Mesenteric fat pad (tissue), 1 donor: ENCODE measurements around the gene R3HDM4. TPM values are rescaled to one million over a fixed set of nuclear protein-coding genes. Genes with fewer than 3 reads are reported as not detected.
A peak's percentile ranks its signal among the peaks of the same experiment; 100 is the strongest.
"Not testable (repeated sequence)": the region's sequence is repeated elsewhere in the genome, so short reads cannot be mapped to it uniquely, and the experiment has no call there.

Experiments
- DNase-seq: peaks from one replicate; pipeline ENCODE4 v3.0.0-alpha.2; 2020; ENCODE audit warnings: low spot score
- total RNA-seq: library from RNA; stranded (reverse); fragmentation: NEBNext Ultra II Directional; extraction: Animal tissue kit (Norgen Biotek cat#: 25700); gene quantifications from one replicate; pipeline ENCODE4 v1.2.1, GENCODE V29; 2021
- donor health status: DM: yes; HTN: yes; CAD: no.

R3HDM4 gene
- total RNA-seq, 1 donor from 2014 or later, result 48.2 TPM

DNA sequence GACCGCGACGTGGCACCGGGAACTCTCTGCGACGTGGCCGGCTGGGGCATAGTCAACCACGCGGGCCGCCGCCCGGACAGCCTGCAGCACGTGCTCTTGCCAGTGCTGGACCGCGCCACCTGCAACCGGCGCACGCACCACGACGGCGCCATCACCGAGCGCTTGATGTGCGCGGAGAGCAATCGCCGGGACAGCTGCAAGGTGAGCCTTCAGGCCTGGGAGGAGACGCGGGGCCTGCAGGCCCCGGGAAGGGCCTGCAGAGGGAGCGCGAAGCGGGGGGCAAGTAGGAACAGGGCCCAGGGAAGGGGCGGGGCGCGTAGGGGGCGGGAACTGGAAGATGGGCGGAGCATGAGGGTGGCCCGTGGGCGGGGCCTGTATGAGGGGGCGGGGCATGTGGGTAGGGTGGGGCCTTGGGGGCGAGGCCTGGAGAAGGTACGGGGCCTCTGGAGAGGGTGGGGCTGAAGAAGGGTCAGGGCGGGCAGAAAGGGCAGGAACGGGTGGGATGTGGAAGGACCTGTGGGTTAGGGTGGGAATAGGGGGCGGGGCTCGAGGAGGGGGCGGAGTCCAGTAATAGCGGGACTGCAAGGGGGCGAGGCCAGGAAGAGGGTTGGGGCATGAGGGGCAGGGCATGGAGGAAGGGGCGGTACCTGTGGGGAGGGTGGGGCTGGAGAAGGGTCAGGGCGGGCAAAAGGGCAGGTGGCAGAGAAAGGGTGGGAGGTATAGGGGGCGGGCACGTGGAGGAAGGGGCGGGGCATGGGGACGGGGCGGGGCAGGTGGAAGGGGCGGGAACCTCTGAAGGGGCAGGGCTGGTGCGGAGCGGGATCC, 51.1 kb downstream of the R3HDM4 start:
- DNase-seq, result no peak

DNA sequence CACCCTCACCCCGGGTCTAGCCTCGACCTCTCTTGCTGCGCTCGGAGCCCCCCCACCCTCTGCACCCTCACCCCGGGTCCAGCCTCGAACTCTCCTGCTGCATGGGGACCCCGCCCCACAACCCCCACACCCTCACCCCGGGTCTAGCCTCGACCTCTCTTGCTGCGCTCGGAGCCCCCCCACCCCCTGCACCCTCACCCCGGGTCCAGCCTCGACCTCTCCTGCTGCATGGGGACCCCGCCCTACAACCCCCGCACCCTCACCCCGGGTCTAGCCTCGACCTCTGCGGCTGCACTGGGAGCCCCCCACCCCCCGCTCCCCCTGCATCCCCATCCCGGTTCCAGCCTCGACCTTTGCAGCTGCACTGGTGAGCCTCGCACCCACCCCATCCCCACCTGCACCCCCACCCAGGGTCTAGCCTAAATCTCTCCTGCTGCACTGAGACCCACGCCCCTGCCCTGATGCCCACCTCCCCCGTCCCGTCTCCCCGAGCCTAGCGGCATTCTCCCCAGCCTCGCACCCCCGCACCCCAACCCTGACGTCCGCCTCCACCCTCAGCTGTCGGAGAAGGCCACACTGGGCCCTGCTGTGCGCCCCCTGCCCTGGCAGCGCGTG, 51.8 kb downstream of the R3HDM4 start:
- no peak for DNase-seq

DNA sequence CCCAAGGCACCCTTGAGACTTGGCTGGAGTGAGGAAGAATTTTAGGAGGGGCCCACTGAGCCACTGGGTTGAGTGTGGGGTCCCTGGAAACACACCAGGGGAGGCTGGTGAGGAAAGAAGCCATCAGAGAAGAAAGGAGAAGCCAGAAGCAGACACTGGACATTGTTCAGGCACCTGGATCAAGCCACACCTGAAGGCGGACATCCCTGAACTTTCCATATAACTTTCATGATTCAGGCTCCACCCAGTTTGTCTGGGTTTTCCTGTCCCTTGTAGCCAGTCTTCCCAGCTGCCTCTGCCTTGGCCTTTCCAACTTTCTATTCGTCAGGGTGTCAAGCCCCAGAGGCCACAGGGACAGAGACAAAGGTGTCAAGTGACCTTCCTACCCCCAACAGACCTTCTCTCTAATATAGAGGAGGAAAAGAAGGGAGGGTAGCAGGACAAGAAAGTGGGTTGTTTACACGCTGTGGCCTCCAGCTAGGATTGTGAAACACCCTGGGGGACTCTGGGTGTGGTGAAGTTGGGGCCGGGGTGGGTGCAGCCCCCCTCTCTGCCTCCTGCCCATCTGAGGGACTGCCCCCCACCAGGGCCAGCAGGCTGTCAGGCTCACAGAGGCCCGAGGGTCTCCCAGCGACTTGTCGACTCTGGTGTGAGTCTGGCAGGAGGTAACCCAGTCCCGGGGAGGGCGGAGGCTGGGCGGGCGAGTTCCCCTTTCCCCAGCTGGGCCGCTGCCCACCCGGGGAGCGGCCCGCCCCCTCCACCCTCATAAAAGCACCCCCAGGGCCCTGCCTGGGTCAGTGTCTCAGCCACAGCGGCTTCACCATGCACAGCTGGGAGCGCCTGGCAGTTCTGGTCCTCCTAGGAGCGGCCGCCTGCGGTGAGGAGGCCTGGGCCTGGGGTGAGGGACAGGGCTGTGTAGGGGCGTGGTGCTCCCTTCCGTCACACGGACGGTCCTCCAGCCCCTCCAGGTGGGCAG, 53.9 kb downstream of the R3HDM4 start, which contains the start of gene CFD:
Gene CFD (plus strand): TSS at position 797 of the 976 bp plus-strand sequence. CDS start 26 bp downstream, at position 823.
- DNase-seq, result no peak

DNA sequence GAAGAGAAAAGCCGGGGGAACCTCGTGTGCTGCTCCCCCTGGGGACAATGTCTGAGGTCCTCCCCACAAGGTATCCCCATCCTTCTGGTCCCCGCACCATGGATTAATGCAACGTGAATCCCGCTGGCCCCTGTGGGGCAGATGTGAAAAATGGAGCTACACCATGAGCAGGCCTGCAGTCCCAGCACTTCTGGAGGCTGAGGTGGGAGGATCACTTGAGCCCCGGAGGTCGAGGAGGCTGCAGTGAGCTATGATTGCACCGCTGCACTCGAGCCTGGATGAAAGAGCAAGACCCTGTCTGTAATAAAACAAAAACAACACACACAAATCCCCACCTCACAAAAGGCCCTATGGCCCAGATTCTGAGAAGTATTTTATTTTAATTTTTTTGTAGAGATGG, 54.7 kb downstream of the R3HDM4 start:
- no peak for DNase-seq

DNA sequence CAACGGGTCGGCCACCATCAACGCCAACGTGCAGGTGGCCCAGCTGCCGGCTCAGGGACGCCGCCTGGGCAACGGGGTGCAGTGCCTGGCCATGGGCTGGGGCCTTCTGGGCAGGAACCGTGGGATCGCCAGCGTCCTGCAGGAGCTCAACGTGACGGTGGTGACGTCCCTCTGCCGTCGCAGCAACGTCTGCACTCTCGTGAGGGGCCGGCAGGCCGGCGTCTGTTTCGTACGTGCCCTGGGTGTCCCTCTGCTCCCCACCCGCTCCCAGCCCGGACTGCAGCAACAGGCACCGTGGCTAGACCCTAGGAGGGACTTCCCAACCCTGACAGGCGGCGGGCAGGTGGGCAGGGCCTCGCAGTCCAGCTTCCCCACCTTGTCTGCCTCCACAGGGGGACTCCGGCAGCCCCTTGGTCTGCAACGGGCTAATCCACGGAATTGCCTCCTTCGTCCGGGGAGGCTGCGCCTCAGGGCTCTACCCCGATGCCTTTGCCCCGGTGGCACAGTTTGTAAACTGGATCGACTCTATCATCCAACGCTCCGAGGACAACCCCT, 57.4 kb downstream of the R3HDM4 start:
- DNase-seq, result no peak

DNA sequence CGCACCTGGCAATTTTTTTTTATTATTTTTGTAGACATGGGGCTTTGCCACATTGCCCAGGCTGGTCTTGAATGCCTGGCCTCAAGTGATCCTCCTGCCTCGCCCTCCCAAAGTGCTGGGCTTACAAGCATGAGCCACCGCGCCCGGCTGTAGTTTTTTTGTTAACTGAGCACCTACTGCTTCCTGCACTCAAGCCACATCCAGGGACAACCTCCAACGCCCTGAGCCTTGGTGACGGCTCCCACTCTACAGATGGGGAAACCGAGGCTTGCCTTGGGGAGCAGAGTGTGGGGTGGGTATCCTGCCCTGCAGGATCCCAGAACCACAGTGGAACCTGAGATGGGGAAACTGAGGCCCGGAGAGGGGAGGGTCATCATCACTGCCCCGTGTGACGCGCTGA, 57.9 kb downstream of the R3HDM4 start:
- no peak for DNase-seq

DNA sequence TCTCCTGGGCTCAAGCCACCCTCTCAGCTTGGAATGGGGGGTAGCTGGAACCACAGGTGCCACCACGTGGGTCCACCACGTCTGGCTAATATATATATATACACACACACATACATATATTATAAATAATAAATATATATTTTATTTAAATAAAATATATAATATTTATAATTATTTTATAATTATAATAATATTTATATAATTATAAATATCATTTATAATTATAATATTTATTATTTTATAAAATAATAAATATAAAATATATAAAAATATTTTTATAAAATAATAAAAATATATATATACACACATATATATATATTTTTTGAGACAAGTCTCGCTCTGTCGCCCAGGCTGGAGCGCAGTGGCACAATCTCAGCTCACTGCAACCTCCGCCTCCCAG, 58.5 kb downstream of the R3HDM4 start:
- DNase-seq, result no peak

DNA sequence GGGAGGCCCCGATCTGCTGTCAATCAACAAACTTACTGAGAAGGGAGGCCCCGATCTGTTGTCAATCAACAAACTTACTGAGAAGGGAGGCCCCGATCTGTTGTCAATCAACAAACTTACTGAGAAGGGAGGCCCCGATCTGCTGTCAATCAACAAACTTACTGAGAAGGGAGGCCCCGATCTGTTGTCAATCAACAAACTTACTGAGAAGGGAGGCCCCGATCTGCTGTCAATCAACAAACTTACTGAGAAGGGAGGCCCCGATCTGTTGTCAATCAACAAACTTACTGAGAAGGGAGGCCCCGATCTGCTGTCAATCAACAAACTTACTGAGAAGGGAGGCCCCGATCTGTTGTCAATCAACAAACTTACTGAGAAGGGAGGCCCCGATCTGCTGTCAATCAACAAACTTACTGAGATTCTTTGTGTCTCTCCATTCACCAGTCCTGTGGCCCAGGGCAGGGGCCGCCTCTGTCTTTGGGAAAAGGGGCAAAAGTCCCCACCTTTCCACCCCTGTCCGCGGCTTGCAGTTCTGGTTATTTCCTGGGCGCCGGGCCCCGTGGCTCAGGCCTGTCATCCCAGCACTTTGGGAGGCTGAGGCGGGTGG, 59.3 kb downstream of the R3HDM4 start:
- DNase-seq, result not testable (repeated sequence)

DNA sequence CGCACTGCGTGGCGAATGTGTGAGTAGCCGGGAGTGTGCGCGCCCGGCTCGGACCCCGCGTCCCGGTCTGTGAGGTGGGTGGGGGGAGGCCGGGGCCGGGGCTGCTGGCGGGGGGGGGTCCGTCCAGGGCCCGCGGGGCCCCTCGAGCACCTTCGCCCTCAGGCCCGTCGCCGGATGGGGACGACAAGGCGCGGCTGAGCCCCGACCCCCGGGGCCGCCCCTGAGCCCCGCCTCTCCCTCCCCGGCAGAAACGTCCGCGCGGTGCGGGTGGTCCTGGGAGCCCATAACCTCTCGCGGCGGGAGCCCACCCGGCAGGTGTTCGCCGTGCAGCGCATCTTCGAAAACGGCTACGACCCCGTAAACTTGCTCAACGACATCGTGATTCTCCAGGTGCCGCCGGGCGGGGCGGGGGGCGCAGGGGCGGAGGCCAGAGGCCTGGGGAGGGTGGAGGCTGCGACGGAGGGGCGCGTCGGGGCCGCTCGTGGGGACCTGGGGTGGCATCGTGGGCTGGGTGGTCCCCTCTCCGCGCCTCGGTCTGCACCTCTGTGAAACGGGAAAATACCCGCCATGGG, 59.9 kb downstream of the R3HDM4 start:
- no peak for DNase-seq

DNA sequence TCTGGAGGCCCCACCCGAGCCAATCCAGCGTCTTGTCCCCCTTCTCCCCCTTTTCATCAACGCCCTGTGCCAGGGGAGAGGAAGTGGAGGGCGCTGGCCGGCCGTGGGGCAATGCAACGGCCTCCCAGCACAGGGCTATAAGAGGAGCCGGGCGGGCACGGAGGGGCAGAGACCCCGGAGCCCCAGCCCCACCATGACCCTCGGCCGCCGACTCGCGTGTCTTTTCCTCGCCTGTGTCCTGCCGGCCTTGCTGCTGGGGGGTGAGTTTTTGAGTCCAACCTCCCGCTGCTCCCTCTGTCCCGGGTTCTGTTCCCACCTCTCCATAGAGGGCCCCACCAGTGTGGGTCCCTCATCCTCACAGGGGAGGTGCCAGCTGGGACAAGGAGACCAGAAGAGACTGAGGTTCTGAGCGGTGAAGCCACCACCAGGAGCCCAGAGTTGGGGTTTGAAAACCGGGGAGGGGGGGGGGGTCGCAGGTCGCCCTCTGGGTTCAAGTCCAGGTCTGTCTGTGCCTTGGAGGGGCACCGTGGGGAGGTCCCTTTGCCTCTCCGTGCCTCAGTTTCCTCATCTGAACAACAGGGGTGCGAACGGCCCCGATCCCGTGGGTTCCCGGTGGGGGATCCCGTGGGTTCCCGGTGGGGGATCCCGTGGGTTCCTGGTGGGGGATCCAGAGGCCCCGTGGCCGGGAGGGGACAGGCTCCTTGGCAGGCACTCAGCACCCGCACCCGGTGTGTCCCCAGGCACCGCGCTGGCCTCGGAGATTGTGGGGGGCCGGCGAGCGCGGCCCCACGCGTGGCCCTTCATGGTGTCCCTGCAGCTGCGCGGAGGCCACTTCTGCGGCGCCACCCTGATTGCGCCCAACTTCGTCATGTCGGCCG, 60.6 kb downstream of the R3HDM4 start, which contains the start of gene ELANE:
Gene ELANE (plus strand): TSS at position 168 of the 878 bp plus-strand sequence. CDS start 26 bp downstream, at position 194.
- DNase-seq, result no peak

DNA sequence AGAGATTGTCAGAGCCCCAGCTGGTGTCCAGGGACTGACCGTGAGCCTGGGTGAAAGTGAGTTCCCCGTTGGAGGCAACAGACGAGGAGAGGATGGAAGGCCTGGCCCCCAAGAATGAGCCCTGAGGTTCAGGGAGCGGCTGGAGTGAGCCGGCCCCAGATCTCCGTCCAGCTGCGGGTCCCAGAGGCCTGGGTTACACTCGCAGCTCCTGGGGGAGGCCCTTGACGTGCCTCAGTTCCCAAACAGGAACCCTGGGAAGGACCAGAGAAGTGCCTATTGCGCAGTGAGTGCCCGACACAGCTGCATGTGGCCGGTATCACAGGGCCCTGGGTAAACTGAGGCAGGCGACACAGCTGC, 62.1 kb downstream of the R3HDM4 start:
- DNase-seq, result no peak

DNA sequence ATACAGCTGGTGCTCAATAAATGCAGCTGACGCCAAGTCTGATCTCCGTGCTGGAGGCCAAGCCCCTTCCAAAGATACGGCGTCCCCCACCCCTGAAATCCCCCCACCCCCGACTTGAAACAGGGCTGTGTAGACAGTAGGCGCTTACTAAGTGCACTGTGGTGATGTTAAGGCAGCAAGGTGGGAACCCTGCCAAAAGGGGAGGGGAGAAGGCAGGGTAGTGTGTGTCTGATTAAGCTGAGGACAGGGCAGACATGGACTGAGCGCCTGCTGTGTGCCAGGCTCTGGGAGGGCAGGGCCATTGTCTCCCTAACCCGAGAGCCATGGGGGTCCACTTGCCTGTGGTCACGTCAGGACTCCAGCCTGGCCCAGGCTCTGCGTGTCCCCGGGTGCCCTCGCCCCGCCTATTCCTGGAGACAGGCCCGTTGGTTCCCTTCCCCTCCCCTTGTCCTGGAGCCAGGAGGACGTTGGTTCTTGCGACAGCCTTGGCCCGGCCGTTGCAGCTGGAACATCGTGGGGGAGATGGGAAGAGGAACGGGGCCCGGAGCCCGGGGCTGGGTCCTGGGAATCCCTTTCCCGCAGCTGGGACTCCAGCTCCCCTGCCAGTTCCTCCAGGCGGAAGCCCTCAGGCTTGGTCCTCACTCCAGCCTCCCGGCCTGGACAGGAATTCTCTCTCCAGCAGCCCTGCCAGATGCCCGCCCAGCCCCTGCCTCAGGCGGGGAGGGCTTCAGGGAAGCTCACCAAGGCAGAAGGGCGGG, 62.6 kb downstream of the R3HDM4 start:
- DNase-seq, result peak; percentile 96

DNA sequence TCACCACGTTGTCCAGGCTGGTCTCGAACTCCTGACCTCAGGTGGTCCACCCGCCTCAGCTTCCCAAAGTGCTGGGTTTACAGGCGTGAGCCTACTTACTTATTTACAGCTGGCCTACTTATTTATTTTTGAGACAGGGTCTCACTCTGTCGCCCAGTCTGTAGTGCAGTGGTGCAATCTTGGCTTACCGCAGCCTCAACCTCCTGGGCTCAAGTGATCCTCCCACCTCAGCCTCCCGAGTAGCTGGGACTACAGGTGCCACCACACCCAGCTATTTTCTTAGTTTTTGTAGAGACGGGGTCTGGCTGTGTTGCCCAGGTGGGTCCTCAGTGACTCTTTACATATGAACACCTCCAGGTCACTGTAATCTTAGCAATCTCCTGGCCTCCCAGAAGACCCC, 63.8 kb downstream of the R3HDM4 start:
- not testable (repeated sequence) for DNase-seq

DNA sequence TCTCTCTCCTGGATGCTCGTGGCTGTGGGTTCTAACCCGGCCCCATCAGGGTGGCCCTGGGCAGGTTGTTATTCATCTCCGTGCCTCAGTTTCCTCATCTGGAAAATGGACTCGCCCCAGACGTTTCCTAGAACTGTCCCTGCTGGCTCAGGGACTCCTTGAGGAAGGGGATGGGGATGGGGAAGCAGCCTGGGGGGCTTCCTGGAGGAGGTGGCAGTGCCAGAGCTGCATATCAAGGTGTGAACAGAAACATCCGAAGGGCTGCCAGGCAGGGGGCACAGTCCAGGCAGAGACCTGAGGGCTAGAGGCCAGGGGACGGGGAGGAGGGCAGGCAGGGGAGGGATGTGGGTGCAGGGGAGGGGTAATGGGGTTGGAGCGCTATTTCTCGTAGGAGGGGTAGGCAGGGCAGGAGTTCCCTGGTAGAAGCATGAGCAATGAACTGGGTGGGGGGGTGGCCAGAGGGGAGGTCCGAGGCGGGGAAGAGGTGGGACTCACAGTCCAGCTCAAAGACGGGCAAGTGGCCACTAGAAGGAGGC, 64.6 kb downstream of the R3HDM4 start:
- no peak for DNase-seq
